CD4-positive, alpha-beta T cell treated with Interleukin-17A for 1 hour (primary cell): Measurements from ENCODE around the gene CTIF.

Source experiments
- DNase-seq: peaks from one replicate; pipeline ENCODE4 v3.0.0-alpha.2; 2020

CTIF gene

DNA sequence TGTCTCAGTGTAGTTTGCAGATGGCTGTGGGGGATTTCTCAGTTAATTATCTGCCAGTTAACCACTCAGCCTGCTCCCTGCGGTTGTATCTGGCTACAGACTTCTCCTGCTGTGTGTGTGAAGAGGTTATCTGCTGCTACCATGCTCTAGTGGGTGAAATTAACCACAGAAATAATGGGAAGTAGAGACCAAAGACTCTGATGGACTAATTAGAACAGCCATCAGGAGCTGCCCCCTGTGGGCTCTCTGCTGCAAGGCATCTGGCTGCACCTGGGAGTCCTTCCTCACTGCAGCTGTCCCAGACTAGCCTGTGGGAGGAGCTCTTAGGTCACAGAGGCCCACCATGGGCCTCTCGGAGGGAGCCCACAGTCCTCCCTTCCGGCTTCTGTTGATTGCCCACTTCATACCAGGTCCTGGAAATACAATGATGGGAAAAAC is 66.6 kb downstream of the CTIF start:
- DNase-seq = no peak

DNA sequence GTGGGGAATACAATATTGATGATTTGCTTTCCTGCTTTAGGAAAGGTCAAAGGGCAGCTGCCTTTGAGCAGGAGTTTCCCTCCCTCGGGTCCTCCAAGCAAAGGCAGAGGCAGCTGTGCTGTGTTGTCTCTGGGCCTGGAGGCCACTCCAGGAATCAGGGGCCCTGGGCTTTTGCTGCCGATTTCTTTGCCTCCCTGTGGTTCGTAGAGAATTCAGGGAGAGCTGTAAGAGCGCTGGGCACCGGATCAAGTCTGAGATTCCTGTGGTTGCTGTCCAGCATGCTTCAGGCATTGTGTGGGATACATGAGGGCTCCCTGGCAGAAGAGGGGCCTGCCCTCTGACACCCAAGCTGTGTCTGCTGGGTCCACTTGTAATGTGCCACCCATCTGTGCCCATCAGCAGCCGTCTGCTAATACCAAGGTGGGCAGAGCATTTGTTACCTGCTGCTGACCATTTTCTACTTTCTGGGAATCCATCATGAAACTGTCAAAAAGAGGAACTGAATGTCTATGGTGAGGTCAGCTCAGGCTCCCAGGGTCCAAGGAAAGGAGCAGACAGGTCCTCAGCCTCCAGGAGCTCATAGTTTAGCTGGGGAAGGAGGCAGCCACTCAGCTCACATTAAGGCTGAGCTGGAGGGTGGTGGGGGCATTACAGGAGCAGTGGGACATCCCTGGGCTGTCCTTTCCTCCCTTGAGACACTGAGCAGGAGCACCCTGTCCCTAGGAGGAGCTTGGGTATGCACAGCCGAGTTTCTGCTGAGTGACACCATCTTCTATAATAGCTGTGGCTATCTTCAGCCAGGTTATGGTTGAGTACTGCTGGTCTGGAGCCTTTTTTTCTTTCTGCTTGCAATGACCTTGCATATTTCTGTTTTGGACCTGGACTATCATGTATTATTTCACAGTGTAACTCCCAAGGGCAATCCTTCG is 68.5 kb downstream of the CTIF start:
- no peak for DNase-seq

DNA sequence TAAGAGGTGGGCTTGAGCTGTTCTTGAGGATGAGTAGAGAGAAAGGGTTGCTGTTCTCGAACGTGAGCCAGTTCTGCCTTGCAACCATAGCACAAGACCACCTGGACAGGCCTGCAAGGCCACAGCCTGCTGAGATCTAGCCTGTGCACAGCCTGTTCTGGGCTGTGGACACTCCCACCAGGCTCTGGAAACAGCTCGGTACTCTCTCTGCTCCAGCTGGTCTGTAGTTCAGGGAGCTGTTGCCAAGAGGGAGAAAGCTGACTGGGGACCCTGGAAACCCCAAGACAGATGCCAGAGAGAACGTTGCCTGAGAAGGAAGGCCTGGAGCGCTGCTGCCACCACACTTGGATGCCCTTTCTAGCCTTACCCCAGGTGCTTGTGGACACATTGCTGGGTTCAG is 69.8 kb downstream of the CTIF start:
- no peak for DNase-seq

DNA sequence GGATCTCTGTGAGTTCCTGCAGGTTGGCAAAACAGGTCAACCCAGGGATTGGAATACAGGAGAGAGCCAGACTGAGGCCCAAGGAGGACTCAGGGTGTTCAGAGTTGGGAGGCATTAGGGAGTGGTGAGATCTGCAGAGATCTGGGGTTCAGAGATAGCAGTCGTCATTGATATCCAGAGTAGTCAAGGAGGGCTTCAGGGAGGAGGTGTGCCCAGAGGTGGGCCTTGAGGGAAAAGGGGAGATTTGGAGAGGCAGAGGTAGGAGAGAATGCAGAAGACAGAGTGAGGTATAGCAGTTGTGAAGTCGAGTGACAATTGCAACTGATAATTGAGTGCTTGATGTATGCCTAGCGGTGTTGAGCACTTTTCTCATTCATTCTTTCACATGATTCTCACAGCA is 70.3 kb downstream of the CTIF start:
- no peak for DNase-seq

DNA sequence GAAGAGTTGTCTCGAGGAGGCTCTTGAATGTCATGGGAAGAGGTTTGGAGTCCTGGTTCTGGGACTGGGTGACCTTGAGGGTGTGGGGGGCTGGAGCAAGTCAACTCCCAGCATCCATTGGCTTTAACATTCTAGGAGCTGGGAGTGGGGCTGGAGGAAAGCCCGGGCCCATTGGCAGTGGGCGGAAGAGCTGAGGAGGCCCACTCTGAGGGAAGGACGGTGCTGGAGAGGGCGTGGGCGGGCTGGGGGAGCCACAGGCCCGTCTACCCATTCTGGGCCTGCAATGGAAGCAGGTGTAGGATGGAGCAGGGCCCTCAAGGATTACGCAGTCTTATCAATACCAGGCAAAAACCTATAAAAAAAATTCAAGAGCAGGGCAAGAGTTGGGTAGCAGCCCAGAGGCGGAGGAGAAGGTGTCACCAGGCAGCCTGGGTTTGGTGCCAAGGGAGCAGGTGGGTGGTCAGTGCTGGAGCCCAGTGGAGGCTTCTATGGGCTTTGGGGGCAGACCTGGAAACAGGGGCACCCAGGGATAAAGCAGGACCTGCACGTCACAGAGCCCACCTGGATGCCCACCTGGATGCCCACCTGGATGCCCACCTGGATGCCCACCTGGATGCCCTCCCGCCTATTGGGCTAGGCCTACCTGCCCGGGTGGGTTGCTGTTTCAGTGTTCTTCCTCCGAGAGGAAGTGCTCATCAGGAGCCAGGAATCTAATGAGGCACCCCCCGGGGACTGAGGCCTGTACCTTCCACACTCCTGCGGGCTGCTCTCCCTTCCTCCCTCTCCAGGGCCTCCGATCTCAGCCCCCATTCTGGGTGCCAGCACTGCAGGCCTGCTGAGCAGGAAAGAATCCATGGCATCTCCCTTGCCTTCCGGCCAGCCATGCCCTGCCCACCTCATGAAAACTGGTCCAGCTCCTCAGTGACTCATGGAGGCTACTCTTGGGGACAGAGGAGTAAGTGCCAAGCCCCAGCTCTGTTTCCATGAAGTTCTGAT is 71.3 kb downstream of the CTIF start:
- DNase-seq = no peak

DNA sequence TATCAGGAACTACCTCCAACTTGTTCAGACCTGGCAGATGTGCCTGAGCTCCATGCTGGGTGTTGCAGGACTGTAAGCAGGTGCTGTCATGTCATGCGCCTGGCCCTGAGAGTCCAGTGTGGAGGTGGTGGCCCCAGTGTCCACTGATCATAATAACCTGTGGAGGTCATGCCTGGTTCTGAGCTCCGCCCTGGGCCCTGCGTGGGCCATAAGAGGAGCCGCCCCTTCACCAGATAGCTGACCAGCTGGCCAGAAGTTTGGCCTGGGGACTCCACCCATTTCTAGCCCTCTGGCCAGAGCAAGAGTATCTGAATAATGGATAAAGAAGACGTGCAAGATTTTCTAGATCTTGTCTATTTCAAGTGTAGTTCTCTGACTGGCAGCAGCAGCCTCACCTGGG is 72.4 kb downstream of the CTIF start:
- DNase-seq = no peak

DNA sequence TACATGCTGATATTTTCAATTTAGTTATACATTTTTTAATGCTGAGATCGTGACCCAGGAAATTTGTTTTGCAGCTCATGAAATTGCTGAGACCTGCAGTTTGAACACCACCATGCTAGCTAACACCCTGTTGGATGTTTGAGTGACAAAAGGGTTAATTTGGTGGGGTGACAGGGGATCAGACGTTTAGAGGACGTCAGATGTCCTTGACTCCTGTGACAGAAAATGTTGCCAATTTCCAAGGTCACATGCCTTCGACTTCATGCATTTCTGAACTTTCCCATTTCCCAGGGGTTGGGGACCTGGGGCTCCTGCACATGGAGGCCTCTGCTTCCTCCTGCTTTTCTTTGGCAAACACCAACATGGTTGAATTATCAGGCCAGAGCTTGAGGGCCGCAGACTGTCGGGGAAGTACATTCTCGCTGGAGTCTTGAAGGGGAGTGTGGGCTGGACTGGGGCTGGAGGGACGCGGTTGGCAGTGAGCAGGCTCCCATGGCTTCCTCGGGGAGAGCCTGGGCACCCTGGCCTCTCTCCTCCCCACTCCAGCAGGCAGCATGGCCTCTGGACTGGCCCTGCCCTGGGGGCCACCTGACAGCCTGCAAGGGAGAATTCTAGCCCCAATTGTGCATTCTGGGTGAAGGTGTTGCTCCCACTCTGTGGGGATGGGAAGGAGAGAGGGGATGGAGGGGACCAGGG is 73.1 kb downstream of the CTIF start:
- DNase-seq = no peak

DNA sequence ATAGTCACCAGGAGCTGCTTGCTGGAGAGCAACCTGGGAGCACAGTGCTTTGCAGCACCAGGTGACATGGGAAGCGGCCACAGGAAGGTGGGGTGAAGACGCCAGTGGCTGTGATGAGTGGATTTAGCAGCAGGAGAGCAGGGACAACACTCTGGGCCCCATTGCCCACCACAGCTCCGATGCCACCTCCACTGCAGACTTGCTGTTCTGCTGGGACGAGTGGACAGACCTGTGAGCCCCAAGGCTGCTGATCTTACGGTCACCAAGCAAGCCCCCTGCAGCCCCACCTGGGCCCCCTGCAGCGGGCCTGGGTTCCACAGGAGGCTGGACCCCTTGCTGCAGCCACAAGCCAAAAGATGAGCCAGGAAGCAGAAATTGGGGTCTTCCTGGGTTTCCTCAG is 73.7 kb downstream of the CTIF start:
- no peak for DNase-seq

DNA sequence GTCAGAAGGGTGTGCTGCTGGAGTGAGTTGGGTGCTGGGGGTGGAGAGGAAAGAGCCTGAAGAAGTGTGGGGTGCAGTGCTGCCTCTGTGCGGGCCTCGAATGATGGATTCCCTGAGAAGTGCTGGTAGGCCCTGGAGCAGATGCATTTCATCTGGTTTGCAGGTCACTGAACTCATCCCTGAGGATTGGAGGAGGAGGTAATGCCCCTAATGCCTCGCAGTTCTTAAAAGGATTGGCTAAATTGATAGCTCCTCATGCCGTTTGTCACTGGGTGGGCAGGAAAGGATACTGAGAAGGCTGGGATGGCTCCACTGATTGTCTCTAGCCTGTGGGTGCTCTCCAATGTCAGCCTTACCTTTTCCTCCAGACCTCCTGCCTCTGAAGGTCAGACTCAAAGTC is 74.1 kb downstream of the CTIF start:
- DNase-seq = no peak

DNA sequence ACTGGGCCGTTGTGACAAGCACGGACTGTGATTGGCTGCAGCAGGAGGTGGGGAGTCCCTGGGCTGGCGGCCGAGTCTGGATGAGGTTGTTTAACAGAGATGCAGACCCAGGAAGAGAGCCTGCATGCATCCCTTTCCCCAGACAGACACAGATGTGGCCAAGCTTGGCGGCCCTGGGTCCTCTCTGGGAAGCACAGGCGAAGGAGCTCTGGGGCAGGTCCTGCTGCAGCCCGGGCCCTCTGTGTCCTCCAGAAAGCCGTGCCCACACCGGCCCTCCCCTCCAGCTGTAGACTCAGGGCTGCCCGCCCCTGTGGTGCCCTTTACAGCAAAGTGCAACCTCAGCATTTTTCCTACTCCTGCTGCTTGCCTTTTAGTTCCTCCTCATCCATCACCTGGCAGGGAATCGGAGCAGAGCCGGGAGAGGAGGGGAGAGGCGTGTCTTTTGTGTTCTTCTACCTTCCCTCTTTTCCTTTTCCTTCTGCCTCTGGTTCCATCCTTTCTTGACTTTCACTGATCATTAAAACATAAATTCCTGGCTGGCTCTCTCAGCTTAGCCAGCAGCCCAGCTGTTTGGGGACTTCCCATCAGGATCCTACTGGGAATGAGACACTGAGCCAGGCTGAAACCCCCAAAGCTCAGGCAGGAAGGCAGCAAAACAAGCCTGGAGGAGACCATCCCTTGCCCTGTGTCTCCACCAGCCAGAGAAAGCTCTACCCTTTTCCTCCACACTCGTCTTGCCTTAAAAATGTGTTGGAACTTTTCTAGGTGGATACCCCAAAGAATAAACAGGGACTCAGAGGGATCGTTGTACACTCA is 75.0 kb downstream of the CTIF start:
- DNase-seq = no peak

DNA sequence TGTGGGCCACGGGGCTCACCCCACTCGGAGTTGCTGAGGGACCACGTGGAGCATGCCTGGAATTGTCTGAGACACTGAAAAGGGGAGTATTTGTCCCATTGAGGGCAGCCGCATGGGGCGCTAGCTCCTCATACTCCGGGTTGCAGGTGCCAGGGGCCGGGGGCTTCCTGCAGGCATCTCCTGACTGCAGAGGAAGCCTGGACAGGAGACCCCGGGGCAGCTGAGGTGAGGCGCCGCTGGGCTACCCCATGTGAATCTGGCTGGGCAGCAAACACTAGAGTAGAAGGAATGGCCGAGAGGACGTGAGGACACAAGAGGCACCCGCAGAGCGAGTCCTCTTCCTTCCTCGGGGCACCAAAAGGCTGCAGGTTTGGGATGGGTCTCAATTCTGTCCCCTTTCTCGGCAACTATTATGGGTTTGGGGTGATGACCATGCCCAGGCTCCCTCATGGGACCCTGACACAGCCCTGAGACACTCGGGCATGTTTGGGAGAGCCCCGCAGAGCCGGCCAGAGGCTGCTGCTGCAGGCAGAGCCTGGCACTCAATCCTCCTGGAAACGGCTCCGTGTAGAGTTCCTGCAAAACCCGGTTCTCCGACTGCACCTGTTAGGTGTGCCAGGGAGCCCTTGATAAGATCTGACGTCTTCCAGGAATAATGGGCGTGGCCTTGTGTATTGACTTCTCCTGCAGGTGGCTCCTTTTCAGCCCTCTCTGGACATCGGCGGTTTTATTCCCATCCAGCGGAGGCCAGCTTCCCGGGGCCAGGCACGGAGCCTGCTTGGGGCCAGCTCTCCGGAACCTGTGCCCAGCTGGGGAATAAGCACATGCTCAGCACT is 77.0 kb downstream of the CTIF start:
- no peak for DNase-seq

DNA sequence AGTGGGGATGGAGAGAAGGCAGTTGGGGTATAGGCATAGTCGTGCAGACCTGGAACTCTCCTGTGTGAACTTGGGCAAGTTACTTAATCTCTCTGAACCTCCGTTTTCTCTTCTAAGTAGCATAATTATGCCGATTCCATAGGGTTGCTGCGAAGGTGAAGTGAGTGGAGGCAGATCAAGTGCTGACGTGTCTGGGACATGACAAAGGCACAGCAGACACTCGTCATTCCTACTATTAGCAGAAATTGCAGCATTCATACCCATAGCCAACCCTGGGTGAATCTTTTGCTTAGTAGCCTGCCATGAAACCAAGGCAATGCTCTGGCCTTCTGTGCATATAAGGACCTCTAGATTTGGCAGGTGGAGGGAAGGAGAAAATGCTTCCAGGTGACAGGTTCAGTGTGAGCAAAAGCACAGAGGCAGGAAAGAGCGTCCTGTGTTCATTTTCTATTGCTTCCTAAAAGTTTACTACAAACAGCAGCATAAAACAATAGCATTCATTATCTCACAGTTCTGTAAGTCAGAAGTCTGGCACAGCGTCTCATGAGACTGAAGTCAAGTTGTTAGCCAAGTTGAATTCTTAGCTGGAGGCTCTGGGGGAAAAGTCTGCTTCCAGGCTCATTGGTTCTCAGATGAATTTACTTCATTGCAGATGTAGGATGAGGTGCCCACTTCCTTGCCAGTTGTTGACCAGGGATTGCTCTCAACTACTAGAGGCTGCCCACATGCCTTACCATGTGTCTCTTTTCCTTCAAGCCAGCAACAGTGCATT is 77.8 kb downstream of the CTIF start:
- no peak for DNase-seq

DNA sequence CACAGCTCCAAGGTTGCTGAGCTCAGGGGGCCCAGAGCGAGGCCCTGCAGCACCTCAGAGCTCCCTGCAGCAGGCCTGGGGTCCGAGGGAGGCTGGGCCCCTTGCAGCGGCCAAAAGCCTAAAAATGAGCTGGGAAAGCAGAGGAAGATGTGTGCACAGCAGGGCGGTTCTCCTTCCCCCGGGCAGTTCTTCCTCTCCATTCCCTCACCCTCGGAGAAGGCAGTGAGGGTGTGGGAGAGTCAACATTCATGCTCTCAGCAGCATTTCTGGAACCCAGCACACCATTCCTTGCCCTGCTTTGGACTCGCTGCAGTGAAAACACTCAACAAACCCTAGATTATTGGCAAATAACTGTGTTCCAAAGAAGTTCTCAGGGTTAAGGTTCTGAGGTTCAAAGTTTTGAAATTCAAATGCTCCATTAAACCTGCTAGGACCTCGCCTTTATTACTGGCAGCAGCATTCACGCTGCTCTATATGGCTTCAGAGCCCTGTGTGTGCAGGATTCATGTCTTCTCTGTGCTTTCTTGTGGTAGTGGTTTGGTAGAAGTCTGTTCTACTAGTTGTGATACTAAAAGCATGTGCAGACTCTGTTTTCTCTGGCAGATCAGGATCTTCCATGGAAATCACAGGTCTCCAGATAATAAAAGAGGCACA is 79.1 kb downstream of the CTIF start:
- DNase-seq = no peak

DNA sequence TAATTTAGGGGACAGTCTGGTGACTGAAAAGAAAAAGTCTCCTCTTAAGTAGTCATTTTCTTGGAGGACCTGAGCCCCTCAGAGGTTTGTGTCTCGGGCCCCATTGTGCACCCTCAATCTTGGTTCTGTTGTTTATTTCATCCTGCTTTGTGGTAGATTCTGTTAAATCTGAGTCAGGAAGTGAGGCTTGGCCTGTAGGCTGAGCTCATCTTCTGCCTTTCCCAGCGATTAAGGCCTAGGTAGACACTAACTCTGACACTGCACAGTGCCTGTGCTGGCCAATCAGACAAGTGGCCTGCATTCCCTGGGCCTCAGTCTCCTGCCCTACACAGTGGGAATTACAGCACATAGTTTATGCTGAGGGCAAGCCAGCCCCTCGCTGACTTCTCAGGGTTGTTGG is 80.2 kb downstream of the CTIF start:
- no peak for DNase-seq

DNA sequence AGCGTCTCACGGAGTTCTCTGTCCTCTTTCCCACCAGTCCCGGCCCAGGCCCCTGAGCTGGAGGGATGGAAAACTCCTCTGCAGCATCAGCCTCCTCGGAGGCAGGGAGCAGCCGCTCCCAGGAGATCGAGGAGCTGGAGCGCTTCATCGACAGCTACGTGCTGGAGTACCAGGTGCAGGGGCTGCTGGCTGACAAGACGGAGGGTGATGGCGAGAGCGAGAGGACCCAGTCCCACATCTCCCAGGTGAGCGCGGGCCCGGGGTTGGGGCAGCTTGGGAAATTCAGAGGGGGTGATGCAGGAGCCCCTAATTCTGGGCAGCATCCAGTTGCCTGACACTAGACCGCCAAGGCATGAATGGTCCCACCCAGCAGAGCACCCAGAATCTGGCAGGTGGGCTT is 80.7 kb downstream of the CTIF start:
- no peak for DNase-seq

DNA sequence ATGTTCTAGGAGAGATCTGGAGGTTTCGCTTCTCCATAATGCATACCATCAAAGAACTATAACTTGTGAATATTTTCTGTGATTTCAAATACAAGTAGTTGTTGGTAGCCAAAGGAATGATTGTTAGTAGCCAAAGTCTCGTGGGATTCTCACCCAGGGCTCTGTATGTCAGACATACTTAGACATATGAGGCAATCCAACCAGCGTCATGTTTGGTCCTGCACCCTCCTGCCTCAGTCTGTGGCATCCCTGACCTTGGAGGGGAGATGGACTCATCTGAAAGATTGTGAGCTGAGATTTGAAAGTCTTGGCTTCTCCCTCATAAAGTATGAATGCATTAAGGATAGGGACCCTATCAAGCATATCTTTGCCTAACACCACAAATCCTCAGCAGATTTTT is 81.2 kb downstream of the CTIF start:
- no peak for DNase-seq

DNA sequence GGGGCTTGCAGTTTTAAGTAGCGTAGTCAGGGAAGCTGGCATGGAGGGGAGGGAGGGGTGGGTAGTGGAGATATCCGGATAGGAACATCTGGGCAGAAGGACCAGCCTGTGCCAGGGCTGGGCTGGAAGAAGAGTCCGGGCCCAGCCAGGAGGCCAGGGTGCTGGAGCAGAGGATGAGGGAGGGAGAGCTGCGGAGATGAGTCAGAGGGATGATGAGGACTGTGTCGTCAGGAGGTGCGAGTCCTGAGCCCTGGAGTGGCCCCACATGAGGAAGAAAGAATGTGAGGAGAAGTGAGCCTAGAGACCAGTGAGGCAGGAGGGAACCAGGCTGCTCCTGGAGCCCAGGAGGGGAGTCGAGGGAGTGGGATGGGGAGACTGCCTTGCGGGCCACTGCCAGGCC is 82.4 kb downstream of the CTIF start:
- DNase-seq = no peak

DNA sequence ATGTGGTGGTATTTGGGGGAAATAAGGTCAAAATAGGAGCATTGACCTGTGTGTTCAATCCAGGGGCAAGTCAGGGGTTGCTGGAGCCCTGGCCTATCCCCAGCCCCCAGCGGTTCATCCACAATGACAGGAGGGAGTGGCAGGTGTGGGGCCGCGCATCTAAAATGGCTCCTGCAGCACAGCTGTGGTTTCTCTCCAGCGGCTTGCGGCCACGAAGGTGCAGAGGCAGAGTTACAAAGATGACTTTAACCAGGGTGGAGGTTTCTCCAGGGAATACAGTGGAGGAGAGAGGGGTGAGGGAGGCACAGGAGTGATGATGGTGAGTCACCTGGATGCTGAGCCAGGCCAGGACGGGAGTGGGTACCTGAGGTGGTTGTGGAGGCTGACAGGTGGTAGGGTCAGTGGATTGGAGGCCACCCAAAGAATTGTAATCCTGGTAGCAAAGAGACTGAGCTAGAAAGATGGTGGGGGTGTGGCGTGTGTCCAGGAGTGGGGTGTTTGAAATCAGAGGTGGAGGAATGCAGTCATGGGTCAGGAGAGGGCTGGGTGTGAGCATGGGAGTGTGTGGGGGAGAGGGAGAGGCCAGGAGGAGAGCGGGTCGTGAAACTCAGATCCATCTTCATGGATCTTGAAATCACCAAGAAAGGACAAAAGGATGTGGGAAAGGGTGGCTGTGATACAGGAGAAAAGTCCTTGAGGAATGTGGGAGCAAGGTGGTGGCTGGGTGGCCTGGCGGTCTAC is 83.2 kb downstream of the CTIF start:
- no peak for DNase-seq

DNA sequence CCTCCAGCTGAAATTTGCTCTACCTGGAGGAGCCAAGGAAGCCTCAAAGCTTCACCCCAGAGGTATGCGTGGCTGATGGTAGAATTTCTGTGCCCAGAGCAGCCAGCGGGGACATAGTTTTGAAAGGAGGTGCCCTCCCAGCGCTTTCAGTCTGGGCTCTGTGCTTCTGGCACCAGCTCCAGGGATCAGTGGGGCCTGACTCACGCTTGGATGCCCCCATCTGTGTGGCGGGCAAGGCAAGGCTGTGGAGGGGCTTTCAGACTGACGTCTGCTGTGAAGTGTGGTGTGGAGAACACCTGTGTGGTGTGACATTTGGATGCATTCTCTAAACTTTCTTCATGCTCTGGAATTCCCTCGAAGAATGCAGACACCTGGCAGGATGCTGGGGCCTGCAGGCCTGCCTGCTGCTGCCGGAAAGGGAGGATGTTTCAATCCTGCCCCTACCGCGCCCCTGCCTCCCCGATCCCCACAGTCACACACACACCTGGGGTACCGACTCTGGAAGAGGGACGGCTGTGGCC is 84.1 kb downstream of the CTIF start:
- DNase-seq = no peak
